Natural killer cell (primary cell): ENCODE data around the gene POT1. TPM values are rescaled to one million over a fixed set of nuclear protein-coding genes. Genes with fewer than 3 reads are reported as not detected.

Source experiments
- ATAC-seq, 3 donors: fragments of 150-1000 bp in 2 of 3; fragments of 200-7000 bp in 1 of 3; cut with Tn5 transposase; 1 replicate in 1 of 3; 2 replicates in 2 of 3; pipeline ENCODE4 v1.10.0; 2021; ENCODE audit warnings: mild to moderate bottlenecking in 2 of 3, moderate library complexity in 2 of 3
- DNase-seq, 2 donors: peaks; one replicate each; pipeline versions ENCODE4 v3.0.0 to v3.0.0-alpha.2; 2013 to 2021; ENCODE audit warnings: mixed read lengths in 1 of 2
- H3K27ac ChIP-seq: one replicate; pipeline ENCODE4 v1.5.1; 2013; ENCODE audit warnings: mild to moderate bottlenecking, low read length
- H3K27me3 ChIP-seq: one replicate; pipeline ENCODE4 v1.6.1; 2013; ENCODE audit warnings: low read length; ENCODE audit not compliant: control insufficient read depth, insufficient read depth
- H3K36me3 ChIP-seq: one replicate; pipeline ENCODE4 v1.6.1; 2013; ENCODE audit warnings: low read length; ENCODE audit not compliant: control insufficient read depth, insufficient read depth
- H3K4me1 ChIP-seq: one replicate; pipeline ENCODE4 v1.6.1; 2013; ENCODE audit warnings: low read length; ENCODE audit not compliant: control insufficient read depth, insufficient read depth
- H3K4me3 ChIP-seq: one replicate; pipeline ENCODE4 v1.5.1; 2013; ENCODE audit warnings: low read length
- H3K9me3 ChIP-seq: one replicate; pipeline ENCODE4 v1.6.1; 2013; ENCODE audit warnings: low read length; ENCODE audit not compliant: control insufficient read depth, insufficient read depth
- H3K27ac Mint-ChIP-seq, 2 donors: one replicate each; pipeline ENCODE4 v1.8.0; 2022; ENCODE audit warnings: mild to moderate bottlenecking in 2 of 2, mixed read lengths in 2 of 2, moderate library complexity in 1 of 2
- H3K27me3 Mint-ChIP-seq, 2 donors: one replicate each; pipeline ENCODE4 v1.8.0; 2022; ENCODE audit warnings: low read depth in 2 of 2, mixed read lengths in 2 of 2
- H3K36me3 Mint-ChIP-seq: one replicate; pipeline ENCODE4 v1.8.0; 2022; ENCODE audit warnings: mixed read lengths
- H3K4me1 Mint-ChIP-seq, 2 donors: one replicate each; pipeline ENCODE4 v1.8.0; 2022; ENCODE audit warnings: mixed read lengths in 2 of 2
- H3K4me3 Mint-ChIP-seq: one replicate; pipeline ENCODE4 v1.8.0; 2022; ENCODE audit warnings: mild to moderate bottlenecking, moderate library complexity, mixed read lengths
- H3K9me3 Mint-ChIP-seq, 2 donors: one replicate each; pipeline ENCODE4 v1.8.0; 2022; ENCODE audit warnings: mixed read lengths in 2 of 2
- WGBS: methylation state at CpG from one replicate; pipeline ENCODE4 v1.1.7; 2013; ENCODE audit warnings: missing lambda C conversion rate; ENCODE audit not compliant: insufficient coverage; 5-methylcytosine and 5-hydroxymethylcytosine counted together
- intact Hi-C: fragments of 100-400 bp; cut with micrococcal nuclease; formaldehyde crosslinking; loops from one replicate; pipeline ENCODE4 v1.14.2; 2022
- total RNA-seq, 4 donors: library from RNA; stranded (reverse); fragments of 120-200 nt in 1 of 4; gene quantifications; one replicate each; pipeline versions ENCODE4 v1.2.3 to v1.2.4, GENCODE V29; 2013 to 2022
- TF ChIP-seq, protein P1 (sequence below): fragments of 200-600 bp; IDR thresholded peaks from one replicate; pipeline ENCODE4 v1.8.0; 2022; ENCODE audit warnings: antibody characterized with exemption

Gene POT1
- total RNA-seq, 3 donors from 2014 or later (not counting 1 experiment from before 2014, with no cell fraction given) = 19.7 to 22.0 (median 20.8) TPM

DNA sequence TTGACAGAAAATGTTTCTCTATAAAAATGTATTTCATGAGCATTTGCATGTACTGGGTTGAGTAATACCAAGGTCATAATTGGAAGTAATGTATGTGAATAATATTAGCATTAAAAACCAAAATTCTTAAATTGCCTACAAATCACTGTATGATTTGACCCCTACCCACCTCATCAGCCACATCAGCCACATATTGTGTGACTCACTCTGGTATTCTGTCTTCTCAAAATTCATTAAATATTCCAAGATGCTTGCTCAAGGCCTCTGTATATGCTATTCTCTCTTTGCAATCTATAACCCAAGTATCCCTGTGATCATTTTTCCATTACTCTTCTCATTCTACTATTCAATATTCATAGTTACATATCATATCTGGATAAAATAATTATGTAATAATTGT lies 21.4 kb downstream of the POT1 start:
- TF ChIP-seq, protein P1, sequence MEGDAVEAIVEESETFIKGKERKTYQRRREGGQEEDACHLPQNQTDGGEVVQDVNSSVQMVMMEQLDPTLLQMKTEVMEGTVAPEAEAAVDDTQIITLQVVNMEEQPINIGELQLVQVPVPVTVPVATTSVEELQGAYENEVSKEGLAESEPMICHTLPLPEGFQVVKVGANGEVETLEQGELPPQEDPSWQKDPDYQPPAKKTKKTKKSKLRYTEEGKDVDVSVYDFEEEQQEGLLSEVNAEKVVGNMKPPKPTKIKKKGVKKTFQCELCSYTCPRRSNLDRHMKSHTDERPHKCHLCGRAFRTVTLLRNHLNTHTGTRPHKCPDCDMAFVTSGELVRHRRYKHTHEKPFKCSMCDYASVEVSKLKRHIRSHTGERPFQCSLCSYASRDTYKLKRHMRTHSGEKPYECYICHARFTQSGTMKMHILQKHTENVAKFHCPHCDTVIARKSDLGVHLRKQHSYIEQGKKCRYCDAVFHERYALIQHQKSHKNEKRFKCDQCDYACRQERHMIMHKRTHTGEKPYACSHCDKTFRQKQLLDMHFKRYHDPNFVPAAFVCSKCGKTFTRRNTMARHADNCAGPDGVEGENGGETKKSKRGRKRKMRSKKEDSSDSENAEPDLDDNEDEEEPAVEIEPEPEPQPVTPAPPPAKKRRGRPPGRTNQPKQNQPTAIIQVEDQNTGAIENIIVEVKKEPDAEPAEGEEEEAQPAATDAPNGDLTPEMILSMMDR = no peak
- Histone ChIP-seq H3K27me3 (no peaks in the 10 kb centered on the region), H3K27ac (no peak overlapping the region), H3K4me3 (no peak overlapping the region), H3K4me1 (no peaks in the 10 kb centered on the region), H3K9me3 (no peaks in the 10 kb centered on the region), H3K36me3 (peaks cover 3% of the 10 kb centered on the region)
- DNase-seq (no peak), ATAC-seq (no peak)
- Mint-ChIP-seq H3K27me3 (no peaks in the 10 kb centered on the region), H3K27ac (no peak overlapping the region), H3K36me3 (no peaks in the 10 kb centered on the region), H3K4me3 (no peak overlapping the region), H3K4me1 (peaks cover 11 to 28% of the 10 kb centered on the region in 2 donors), H3K9me3 (peaks cover 0 to 2% of the 10 kb centered on the region in 2 donors)
- intact Hi-C loops = no loop called here

- TF ChIP-seq, protein P1 = no peak
- Histone ChIP-seq H3K27me3 (no peaks in the 10 kb centered on the region), H3K9me3 (no peaks in the 10 kb centered on the region), H3K4me1 (no peaks in the 10 kb centered on the region), H3K27ac (no peak overlapping the region), H3K4me3 (no peak overlapping the region), H3K36me3 (peaks cover under 1% of the 10 kb centered on the region)
- ATAC-seq (no peak), DNase-seq (no peak)
- no peaks in the 10 kb centered on the region for H3K36me3 Mint-ChIP-seq
- H3K27ac Mint-ChIP-seq = no peak overlapping the region
- no CpG with 5 or more reads among the region's 1 CpG for WGBS
- intact Hi-C loops = no loop called here
- H3K9me3 Mint-ChIP-seq = peaks cover 0 to 2% of the 10 kb centered on the region in 2 donors
- H3K4me3 Mint-ChIP-seq = no peak overlapping the region
- H3K27me3 Mint-ChIP-seq = no peaks in the 10 kb centered on the region
- H3K4me1 Mint-ChIP-seq = peaks cover 11 to 30% of the 10 kb centered on the region in 2 donors
Observed at GRCh38 chr7:124907490-124907889, 22.1 kb downstream of the POT1 start.

- DNase-seq = no peak
- no peaks in the 10 kb centered on the region for H3K9me3 ChIP-seq
- H3K36me3 ChIP-seq = peaks cover 7% of the 10 kb centered on the region
- TF ChIP-seq, protein P1 = no peak
- H3K36me3 Mint-ChIP-seq = peaks cover 8% of the 10 kb centered on the region
- intact Hi-C loops = no loop called here
- peaks cover 0 to 5% of the 10 kb centered on the region in 2 donors for H3K9me3 Mint-ChIP-seq
- H3K27ac ChIP-seq = no peak overlapping the region
- H3K4me1 Mint-ChIP-seq = peaks cover 0 to 24% of the 10 kb centered on the region in 2 donors
- WGBS = no CpG with 5 or more reads among the region's 1 CpG
- H3K4me1 ChIP-seq = no peaks in the 10 kb centered on the region
- H3K4me3 ChIP-seq = no peak overlapping the region
- no peak overlapping the region for H3K4me3 Mint-ChIP-seq
- H3K27me3 ChIP-seq = no peaks in the 10 kb centered on the region
- H3K27me3 Mint-ChIP-seq = no peaks in the 10 kb centered on the region
- no peak for ATAC-seq
- no peak overlapping the region for H3K27ac Mint-ChIP-seq
Observed at GRCh38 chr7:124898531-124898930, 31.1 kb downstream of the POT1 start.

GRCh38 chr7:124896001-124896400 lies 33.6 kb downstream of the POT1 start:
- Histone ChIP-seq H3K27ac (no peak overlapping the region), H3K4me1 (no peaks in the 10 kb centered on the region), H3K4me3 (no peak overlapping the region), H3K9me3 (no peaks in the 10 kb centered on the region), H3K36me3 (peaks cover 17% of the 10 kb centered on the region), H3K27me3 (no peaks in the 10 kb centered on the region)
- no peak for ATAC-seq
- Mint-ChIP-seq H3K4me1 (peaks cover 0 to 4% of the 10 kb centered on the region in 2 donors), H3K27me3 (no peaks in the 10 kb centered on the region), H3K27ac (no peak overlapping the region), H3K4me3 (no peak overlapping the region), H3K9me3 (no peaks in the 10 kb centered on the region), H3K36me3 (peaks cover 20% of the 10 kb centered on the region)
- DNase-seq = no peak
- 100% methylated on average over 1 of the region's 3 CpGs for WGBS
- TF ChIP-seq, protein P1 = no peak
- intact Hi-C loops = no loop called here
